ENCODE measurements around the gene RSRC1. TPM values are rescaled to one million over a fixed set of nuclear protein-coding genes. Genes with fewer than 3 reads are reported as not detected.
A peak's percentile ranks its signal among the peaks of the same experiment; 100 is the strongest.
"Not testable (repeated sequence)": the region's sequence is repeated elsewhere in the genome, so short reads cannot be mapped to it uniquely, and the experiment has no call there.

The RSRC1 gene
- total RNA-seq, 1 experiment from 2014 or later, result 21.7 TPM

DNA sequence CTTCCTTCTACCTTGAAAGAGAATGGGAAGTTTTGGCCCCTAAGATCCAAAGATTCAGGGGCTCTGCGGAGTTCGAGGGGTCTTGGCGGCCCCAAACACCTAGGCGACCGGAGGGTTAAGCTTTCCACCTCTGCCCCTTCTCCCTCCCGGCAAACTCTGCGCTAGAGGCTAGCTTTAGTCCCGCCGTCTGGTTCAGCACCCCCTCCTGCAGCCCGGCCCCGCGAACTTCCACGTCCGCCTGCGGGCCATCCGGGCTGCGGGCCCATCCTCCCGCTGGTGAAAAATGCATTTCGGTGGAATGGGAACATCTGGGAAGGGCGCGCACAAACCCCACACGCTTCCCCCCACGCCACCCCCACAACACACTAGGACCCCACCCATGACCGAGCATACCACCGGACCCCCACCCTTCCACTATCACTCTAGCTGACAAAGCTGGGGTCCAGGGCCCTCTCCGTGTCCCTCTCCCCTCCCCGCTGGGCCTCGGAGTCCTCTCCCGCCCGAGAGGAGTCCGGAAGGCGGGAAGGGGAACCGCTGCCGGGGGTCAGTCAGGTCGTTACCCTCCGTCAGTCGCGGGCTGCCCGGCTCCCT lies 4.7 kb upstream of the RSRC1 start:
- DNase-seq, result peak; percentile 74
- H3K36me3 ChIP-seq (replicated peaks; ENCODE audit: control insufficient read depth, insufficient read depth, low read length), result no peaks in the 10 kb centered on the region
- H3K27me3 ChIP-seq (ENCODE audit: control insufficient read depth, insufficient read depth, low read length), result peaks cover 90% of the 10 kb centered on the region
- peak overlapping the region; percentile 42 for H3K4me3 ChIP-seq (ENCODE audit: insufficient read depth, low read depth, low read length)

DNA sequence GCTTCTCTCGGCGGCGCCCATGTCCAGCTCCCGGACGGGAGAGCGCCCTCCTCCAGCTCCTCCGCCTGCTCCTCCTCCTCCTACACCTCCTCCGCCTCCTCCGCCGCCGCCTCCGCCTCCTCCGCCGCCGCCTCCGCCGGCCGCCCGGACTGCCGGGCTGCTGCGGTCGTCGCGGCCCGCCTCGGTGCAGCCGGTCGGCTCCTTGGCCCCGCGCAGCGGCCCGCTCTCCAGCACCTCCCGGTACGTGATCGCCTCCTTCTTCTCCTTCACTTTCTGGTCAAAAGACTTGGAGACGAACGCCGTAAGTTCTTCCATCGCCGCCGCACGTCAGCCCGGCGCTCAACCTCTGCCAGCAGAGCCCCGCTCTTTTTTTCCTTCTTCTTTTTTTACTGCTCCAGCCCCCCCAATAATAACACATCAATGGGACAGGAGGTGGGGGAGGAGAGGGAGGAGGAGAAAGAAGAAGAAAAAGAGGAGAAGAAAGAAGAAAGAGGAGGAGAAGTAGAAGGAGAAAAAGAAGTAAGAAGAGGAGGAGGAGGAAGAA lies 4.1 kb upstream of the RSRC1 start:
- DNase-seq, result peak; percentile 81
- Histone ChIP-seq H3K27me3 (ENCODE audit: control insufficient read depth, insufficient read depth, low read length) (peaks cover 84% of the 10 kb centered on the region), H3K4me3 (ENCODE audit: insufficient read depth, low read depth, low read length) (peak overlapping the region; percentile 42), H3K36me3 (replicated peaks; ENCODE audit: control insufficient read depth, insufficient read depth, low read length) (no peaks in the 10 kb centered on the region)

GRCh38 chr3:158106766-158107471 lies 3.0 kb upstream of the RSRC1 start:
- H3K4me3 ChIP-seq (ENCODE audit: insufficient read depth, low read depth, low read length), result peak overlapping the region; percentile 42; the same call in 1 of the 2 replicates
- peak; percentile 65 for DNase-seq
- no peaks in the 10 kb centered on the region for H3K36me3 ChIP-seq (replicated peaks; ENCODE audit: control insufficient read depth, insufficient read depth, low read length)
- H3K27me3 ChIP-seq (ENCODE audit: control insufficient read depth, insufficient read depth, low read length), result peaks cover 73% of the 10 kb centered on the region

DNA sequence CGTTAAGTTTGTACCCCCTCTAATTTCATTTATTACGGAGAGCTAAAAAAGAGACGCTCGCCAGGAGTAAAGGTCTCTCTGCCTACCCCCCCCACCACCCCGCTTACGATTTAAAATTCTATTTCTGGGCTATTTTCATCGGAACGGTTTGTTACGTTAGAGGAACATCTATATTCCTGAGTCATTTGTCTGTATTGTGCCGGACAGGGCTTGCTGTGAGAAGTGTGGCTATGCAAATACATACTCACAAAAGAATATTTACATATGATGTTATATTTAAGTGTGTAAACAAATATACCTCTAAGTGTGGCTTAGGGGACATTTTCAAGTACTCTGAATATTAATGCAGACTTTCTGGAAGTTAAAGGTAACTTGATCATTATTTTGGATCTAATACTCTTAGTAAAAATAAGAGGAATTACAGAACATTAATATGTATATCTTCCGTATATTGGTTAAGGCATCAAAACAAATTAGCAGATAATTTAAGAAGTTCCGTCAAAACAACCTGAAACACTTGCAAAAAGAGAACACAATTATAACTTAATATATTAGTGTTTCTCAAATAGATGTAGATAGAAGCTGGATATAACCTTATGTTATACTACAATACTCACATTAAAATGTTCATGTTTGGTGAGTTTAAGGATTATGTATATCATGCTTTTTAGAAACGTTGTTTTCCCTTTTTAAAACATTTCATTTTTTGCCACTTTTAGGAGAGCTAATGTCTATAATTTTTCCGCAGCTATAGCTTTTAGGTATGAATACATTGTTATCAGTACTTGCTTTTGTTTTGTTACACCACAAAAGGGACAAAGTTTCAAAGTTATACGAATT lies 2.1 kb upstream of the RSRC1 start:
- Histone ChIP-seq H3K27me3 (ENCODE audit: control insufficient read depth, insufficient read depth, low read length) (peaks cover 64% of the 10 kb centered on the region), H3K4me3 (ENCODE audit: insufficient read depth, low read depth, low read length) (no peak overlapping the region), H3K36me3 (replicated peaks; ENCODE audit: control insufficient read depth, insufficient read depth, low read length) (no peaks in the 10 kb centered on the region)
- no peak for DNase-seq

GRCh38 chr3:158108445-158108985 lies 1.4 kb upstream of the RSRC1 start:
- peaks cover 57% of the 10 kb centered on the region for H3K27me3 ChIP-seq (ENCODE audit: control insufficient read depth, insufficient read depth, low read length)

GRCh38 chr3:158109295-158109803 lies 540 bp upstream of the RSRC1 start:
- H3K4me3 ChIP-seq (ENCODE audit: insufficient read depth, low read depth, low read length), result peak overlapping the region; percentile 82
- no peaks in the 10 kb centered on the region for H3K36me3 ChIP-seq (replicated peaks; ENCODE audit: control insufficient read depth, insufficient read depth, low read length)
- no peak for DNase-seq
- peaks cover 49% of the 10 kb centered on the region for H3K27me3 ChIP-seq (ENCODE audit: control insufficient read depth, insufficient read depth, low read length)

More at GRCh38 chr3:158108445-158108985, 1.4 kb upstream of the RSRC1 start:
- H3K36me3 ChIP-seq (replicated peaks; ENCODE audit: control insufficient read depth, insufficient read depth, low read length), result no peaks in the 10 kb centered on the region
- no peak overlapping the region for H3K4me3 ChIP-seq (ENCODE audit: insufficient read depth, low read depth, low read length)
- no peak for DNase-seq

GRCh38 chr3:158110658-158111018 lies 749 bp downstream of the RSRC1 start:
- H3K27me3 ChIP-seq (ENCODE audit: control insufficient read depth, insufficient read depth, low read length), result peaks cover 36% of the 10 kb centered on the region
- no peak for DNase-seq
- peak overlapping the region; percentile 82 for H3K4me3 ChIP-seq (ENCODE audit: insufficient read depth, low read depth, low read length)
- no peaks in the 10 kb centered on the region for H3K36me3 ChIP-seq (replicated peaks; ENCODE audit: control insufficient read depth, insufficient read depth, low read length)

- DNase-seq, result no peak
- H3K27me3 ChIP-seq (ENCODE audit: control insufficient read depth, insufficient read depth, low read length), result peaks cover 24% of the 10 kb centered on the region
- H3K36me3 ChIP-seq (replicated peaks; ENCODE audit: control insufficient read depth, insufficient read depth, low read length), result no peaks in the 10 kb centered on the region
- H3K4me3 ChIP-seq (ENCODE audit: insufficient read depth, low read depth, low read length), result no peak overlapping the region
These were observed 2.0 kb downstream of the RSRC1 start for GRCh38 chr3:158111861-158112260.

DNA sequence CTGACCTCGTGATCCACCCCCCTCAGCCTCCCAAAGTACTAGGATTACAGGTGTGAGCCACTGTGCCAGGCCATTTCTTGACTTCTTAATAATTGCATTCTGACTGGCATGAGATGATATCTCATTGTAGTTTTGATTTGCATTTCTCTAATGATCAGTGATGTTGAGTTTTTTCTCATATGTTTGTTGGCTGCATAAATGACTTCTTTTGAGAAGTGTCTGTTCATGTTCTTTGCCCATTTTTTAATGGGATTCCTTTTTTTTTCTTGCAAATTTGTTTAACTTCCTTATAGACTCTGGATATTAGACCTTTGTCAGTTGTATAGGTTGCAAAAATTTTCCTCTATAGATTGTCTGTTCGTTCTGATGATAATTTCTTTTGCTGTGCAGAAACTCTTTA lies 3.7 kb downstream of the RSRC1 start:
- H3K27me3 ChIP-seq (ENCODE audit: control insufficient read depth, insufficient read depth, low read length); H3K36me3 ChIP-seq (replicated peaks; ENCODE audit: control insufficient read depth, insufficient read depth, low read length); H3K4me3 ChIP-seq (ENCODE audit: insufficient read depth, low read depth, low read length); DNase-seq: not testable (repeated sequence)

GRCh38 chr3:158120330-158120729 lies 10.4 kb downstream of the RSRC1 start:
- H3K4me3 ChIP-seq (ENCODE audit: insufficient read depth, low read depth, low read length), result no peak overlapping the region
- H3K27me3 ChIP-seq (ENCODE audit: control insufficient read depth, insufficient read depth, low read length), result no peaks in the 10 kb centered on the region
- no peak for DNase-seq
- no peaks in the 10 kb centered on the region for H3K36me3 ChIP-seq (replicated peaks; ENCODE audit: control insufficient read depth, insufficient read depth, low read length)

DNA sequence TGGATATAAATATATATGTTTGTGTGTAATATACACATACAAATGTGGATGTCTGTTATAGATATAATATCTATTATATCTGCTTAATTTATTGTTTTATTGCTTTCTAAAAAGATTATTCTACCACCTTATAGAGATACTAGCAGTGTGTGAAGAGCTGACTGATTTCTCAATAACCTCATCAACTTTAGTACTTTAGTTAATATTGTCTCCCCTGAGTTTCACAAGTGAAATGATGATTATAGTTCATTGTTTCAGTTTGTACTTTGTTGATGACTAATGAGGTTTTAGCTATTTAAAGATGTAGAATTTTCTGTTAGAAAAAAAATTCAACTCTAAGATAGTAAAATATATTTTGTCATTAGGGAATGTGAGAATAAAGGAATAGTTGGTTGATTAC lies 11.4 kb downstream of the RSRC1 start:
- H3K27me3 ChIP-seq (ENCODE audit: control insufficient read depth, insufficient read depth, low read length), result no peaks in the 10 kb centered on the region
- no peaks in the 10 kb centered on the region for H3K36me3 ChIP-seq (replicated peaks; ENCODE audit: control insufficient read depth, insufficient read depth, low read length)
- H3K4me3 ChIP-seq (ENCODE audit: insufficient read depth, low read depth, low read length), result no peak overlapping the region
- no peak for DNase-seq

- not testable (repeated sequence) for H3K27me3 ChIP-seq (ENCODE audit: control insufficient read depth, insufficient read depth, low read length); H3K4me3 ChIP-seq (ENCODE audit: insufficient read depth, low read depth, low read length); H3K36me3 ChIP-seq (replicated peaks; ENCODE audit: control insufficient read depth, insufficient read depth, low read length); DNase-seq
These were observed 12.8 kb downstream of the RSRC1 start for GRCh38 chr3:158122721-158123120.

GRCh38 chr3:158127250-158128219 lies 17.6 kb downstream of the RSRC1 start:
- H3K4me3 ChIP-seq (ENCODE audit: insufficient read depth, low read depth, low read length), result no peak overlapping the region
- H3K36me3 ChIP-seq (replicated peaks; ENCODE audit: control insufficient read depth, insufficient read depth, low read length), result no peaks in the 10 kb centered on the region
- H3K27me3 ChIP-seq (ENCODE audit: control insufficient read depth, insufficient read depth, low read length), result no peaks in the 10 kb centered on the region
- no peak for DNase-seq
